Thoracic aorta (tissue), 2 donors: ENCODE measurements around the gene SGCB. TPM values are rescaled to one million over a fixed set of nuclear protein-coding genes. Genes with fewer than 3 reads are reported as not detected.

Source experiments
- ATAC-seq: fragments of 150-250 bp; one replicate; pipeline ENCODE4 v1.8.0; 2017; ENCODE audit warnings: low read depth; ENCODE audit not compliant: insufficient number of reproducible peaks, low FRiP score
- DNase-seq: peaks from one replicate; pipeline ENCODE4 v3.0.0-alpha.2; 2020; ENCODE audit warnings: low spot score
- H3K27ac ChIP-seq, 2 donors: fragments of 200-600 bp; sonication (generic); 1 replicate in 1 of 2; 2 replicates in 1 of 2; pipeline ENCODE4 v1.5.1; 2016; ENCODE audit warnings: mild to moderate bottlenecking in 2 of 2, moderate library complexity in 2 of 2
- H3K27me3 ChIP-seq: fragments of 200-600 bp; sonication (generic); replicated peaks from 2 replicates; pipeline ENCODE4 v1.6.0; 2016; ENCODE audit warnings: mild to moderate bottlenecking; ENCODE audit not compliant: insufficient read depth
- H3K36me3 ChIP-seq: fragments of 200-600 bp; sonication (generic); one replicate; pipeline ENCODE4 v1.5.1; 2016
- H3K4me1 ChIP-seq, 2 donors: fragments of 200-600 bp; sonication (generic); 1 replicate in 1 of 2; 2 replicates in 1 of 2; pipeline versions ENCODE4 v1.5.1 to v1.6.0; 2016; ENCODE audit warnings: low read depth in 2 of 2, mild to moderate bottlenecking in 1 of 2; ENCODE audit not compliant: control insufficient read depth in 1 of 2
- H3K4me3 ChIP-seq: fragments of 200-600 bp; sonication (generic); 2 replicates; pipeline ENCODE4 v1.5.1; 2016; ENCODE audit warnings: mild to moderate bottlenecking
- H3K9me3 ChIP-seq: fragments of 200-600 bp; sonication (generic); 2 replicates; pipeline ENCODE4 v1.5.1; 2016
- total RNA-seq, 2 donors: library from RNA; depleted of rRNA; stranded (reverse); fragments of >200 nt; gene quantifications; one replicate each; pipeline versions ENCODE4 v1.1.0 to v1.2.3, GENCODE V29; 2016
- TF ChIP-seq, protein P1 (sequence below): fragments of 200-600 bp; sonication (generic); IDR thresholded peaks from one replicate; pipeline ENCODE4 v1.5.1; 2019; ENCODE audit warnings: antibody characterized with exemption

The SGCB gene
- total RNA-seq, 2 donors from 2014 or later = 50.0 to 54.1 TPM

DNA sequence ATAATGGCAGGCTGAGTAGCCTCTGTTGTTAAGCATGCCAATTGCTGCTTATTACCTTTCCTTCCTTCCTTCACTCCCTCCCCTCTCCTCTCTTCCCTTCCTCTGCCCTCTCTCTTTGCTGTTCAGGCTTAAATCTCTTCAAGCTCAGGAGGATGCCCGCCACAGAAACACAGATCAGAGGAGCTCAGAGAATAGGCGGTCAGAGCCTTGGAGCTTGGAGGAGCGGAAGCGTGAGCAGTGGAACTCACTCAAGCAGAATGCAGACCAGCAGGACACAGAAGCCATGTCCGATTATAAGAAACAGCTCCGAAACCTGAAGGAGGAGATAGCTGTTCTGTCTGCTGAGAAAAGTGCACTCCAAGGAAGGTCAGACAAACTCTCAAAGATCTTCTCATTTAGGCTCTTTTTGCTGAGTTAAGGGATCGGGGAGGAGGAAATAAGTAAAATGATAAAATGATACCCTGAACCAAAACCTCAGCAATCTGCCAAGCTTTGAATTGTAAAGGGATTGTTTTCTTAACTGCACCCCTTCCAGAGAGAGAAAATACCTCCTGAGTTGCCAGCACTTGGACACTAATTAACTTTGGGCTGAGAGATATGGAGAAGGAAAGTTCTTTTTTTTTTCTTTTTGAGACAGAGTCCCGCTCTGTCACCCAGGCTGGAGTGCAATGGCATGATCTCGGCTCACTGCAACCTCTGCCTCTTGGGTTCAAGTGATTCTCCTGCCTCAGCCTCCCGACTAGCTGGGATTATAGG is 33.9 kb upstream of the SGCB start:
- no peak overlapping the region for H3K27ac ChIP-seq
- TF ChIP-seq, protein P1, sequence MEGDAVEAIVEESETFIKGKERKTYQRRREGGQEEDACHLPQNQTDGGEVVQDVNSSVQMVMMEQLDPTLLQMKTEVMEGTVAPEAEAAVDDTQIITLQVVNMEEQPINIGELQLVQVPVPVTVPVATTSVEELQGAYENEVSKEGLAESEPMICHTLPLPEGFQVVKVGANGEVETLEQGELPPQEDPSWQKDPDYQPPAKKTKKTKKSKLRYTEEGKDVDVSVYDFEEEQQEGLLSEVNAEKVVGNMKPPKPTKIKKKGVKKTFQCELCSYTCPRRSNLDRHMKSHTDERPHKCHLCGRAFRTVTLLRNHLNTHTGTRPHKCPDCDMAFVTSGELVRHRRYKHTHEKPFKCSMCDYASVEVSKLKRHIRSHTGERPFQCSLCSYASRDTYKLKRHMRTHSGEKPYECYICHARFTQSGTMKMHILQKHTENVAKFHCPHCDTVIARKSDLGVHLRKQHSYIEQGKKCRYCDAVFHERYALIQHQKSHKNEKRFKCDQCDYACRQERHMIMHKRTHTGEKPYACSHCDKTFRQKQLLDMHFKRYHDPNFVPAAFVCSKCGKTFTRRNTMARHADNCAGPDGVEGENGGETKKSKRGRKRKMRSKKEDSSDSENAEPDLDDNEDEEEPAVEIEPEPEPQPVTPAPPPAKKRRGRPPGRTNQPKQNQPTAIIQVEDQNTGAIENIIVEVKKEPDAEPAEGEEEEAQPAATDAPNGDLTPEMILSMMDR = no peak
- H3K9me3 ChIP-seq = no peaks in the 10 kb centered on the region
- H3K4me3 ChIP-seq = no peak overlapping the region
- DNase-seq = no peak
- H3K4me1 ChIP-seq = peaks cover 0 to 4% of the 10 kb centered on the region in 2 donors
- no peaks in the 10 kb centered on the region for H3K36me3 ChIP-seq
- H3K27me3 ChIP-seq = no peaks in the 10 kb centered on the region
- no peak for ATAC-seq

GRCh38 chr4:52069571-52069970 is 31.5 kb upstream of the SGCB start:
- H3K9me3 ChIP-seq = no peaks in the 10 kb centered on the region
- H3K4me3 ChIP-seq = no peak overlapping the region
- TF ChIP-seq, protein P1 = no peak
- no peak for ATAC-seq
- no peak overlapping the region for H3K27ac ChIP-seq
- no peak for DNase-seq
- no peaks in the 10 kb centered on the region for H3K27me3 ChIP-seq
- H3K4me1 ChIP-seq = no peaks in the 10 kb centered on the region
- no peaks in the 10 kb centered on the region for H3K36me3 ChIP-seq

- ATAC-seq (no peak), DNase-seq (no peak)
- Histone ChIP-seq H3K36me3 (no peaks in the 10 kb centered on the region), H3K9me3 (no peaks in the 10 kb centered on the region), H3K27ac (no peak overlapping the region), H3K4me3 (no peak overlapping the region), H3K27me3 (no peaks in the 10 kb centered on the region), H3K4me1 (peaks cover 0 to 7% of the 10 kb centered on the region in 2 donors)
- TF ChIP-seq, protein P1 = no peak
Measured at GRCh38 chr4:52059372-52059771, 21.3 kb upstream of the SGCB start.

DNA sequence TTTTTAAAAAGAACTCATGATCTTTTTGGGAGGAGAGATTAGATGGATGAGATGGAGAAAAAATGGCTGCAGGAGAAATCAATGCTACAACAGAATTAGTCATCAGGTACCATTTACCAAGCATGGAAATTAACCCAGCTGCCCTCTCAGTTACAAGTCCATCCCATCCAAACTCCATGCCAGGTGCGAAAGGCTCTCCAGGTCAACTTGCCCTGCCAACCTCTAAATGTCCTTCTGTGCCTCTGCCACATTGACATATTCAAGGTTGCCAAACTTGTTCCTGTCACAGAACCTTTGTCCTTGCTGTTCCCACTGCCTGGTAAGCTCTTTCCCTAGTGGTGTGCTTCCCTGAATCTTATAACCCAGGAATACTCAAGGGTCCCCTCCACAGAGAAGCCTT is 20.2 kb upstream of the SGCB start:
- Histone ChIP-seq H3K9me3 (no peaks in the 10 kb centered on the region), H3K4me3 (no peak overlapping the region), H3K27me3 (no peaks in the 10 kb centered on the region), H3K36me3 (no peaks in the 10 kb centered on the region), H3K27ac (no peak overlapping the region), H3K4me1 (peaks cover 0 to 7% of the 10 kb centered on the region in 2 donors)
- DNase-seq = no peak
- no peak for ATAC-seq
- TF ChIP-seq, protein P1 = no peak

- H3K4me1 ChIP-seq = peaks cover 5 to 15% of the 10 kb centered on the region in 2 donors
- no peak for DNase-seq
- no peaks in the 10 kb centered on the region for H3K9me3 ChIP-seq
- no peak overlapping the region for H3K4me3 ChIP-seq
- H3K27me3 ChIP-seq = no peaks in the 10 kb centered on the region
- no peak overlapping the region for H3K27ac ChIP-seq
- TF ChIP-seq, protein P1 = no peak
- H3K36me3 ChIP-seq = no peaks in the 10 kb centered on the region
- no peak for ATAC-seq
Measured at GRCh38 chr4:52057196-52057595, 19.1 kb upstream of the SGCB start.
